ENCODE data around the gene DIP2C.

GRCh38 chr10:618229-618989, 71.1 kb downstream of the DIP2C start:
- TF ChIP-seq ELF4 (IDR thresholded peaks at IDR 0.05), result no peak
- TF ChIP-seq FOXK2 (IDR thresholded peaks at IDR 0.05), result no peak
- no peak for TF ChIP-seq FOXA1 (IDR thresholded peaks at IDR 0.05)
- TF ChIP-seq FOXM1 (IDR thresholded peaks at IDR 0.05; ENCODE audit: borderline replicate concordance), result no peak
- no peak for TF ChIP-seq SUZ12 (IDR thresholded peaks at IDR 0.05)
- no peak for TF ChIP-seq TARDBP (IDR thresholded peaks at IDR 0.05)
- no peak for TF ChIP-seq LEF1 (IDR thresholded peaks at IDR 0.05; ENCODE audit: borderline replicate concordance)
- no peak for TF ChIP-seq PKNOX1 (IDR thresholded peaks at IDR 0.05)
- TF ChIP-seq HDGF (IDR thresholded peaks at IDR 0.05; ENCODE audit: borderline replicate concordance), result no peak
- TF ChIP-seq BHLHE40 (IDR thresholded peaks at IDR 0.05; ENCODE audit: borderline replicate concordance), result no peak

Data from HEK293T (cell line).